Nephron (organoid): ENCODE results near the gene CNNM1.

Experiments
- H3K27ac Mint-ChIP-seq, 3 experiments: 2 replicates each; pipeline ENCODE4 v1.8.0; 2020; ENCODE audit warnings: mixed read lengths in 3 of 3, mild to moderate bottlenecking in 2 of 3, moderate library complexity in 1 of 3
- H3K27me3 Mint-ChIP-seq: 2 replicates; pipeline ENCODE4 v1.8.0; 2021; ENCODE audit warnings: low read depth, mild to moderate bottlenecking, moderate library complexity, mixed read lengths
- H3K36me3 Mint-ChIP-seq: 2 replicates; pipeline ENCODE4 v1.8.0; 2020; ENCODE audit warnings: low read depth, mixed read lengths
- H3K4me1 Mint-ChIP-seq: 2 replicates; pipeline ENCODE4 v1.8.0; 2020; ENCODE audit warnings: mixed read lengths
- H3K4me3 Mint-ChIP-seq, 3 experiments: 2 replicates each; pipeline ENCODE4 v1.8.0; 2020; ENCODE audit warnings: mild to moderate bottlenecking in 3 of 3, mixed read lengths in 3 of 3, moderate library complexity in 2 of 3
- H3K9me3 Mint-ChIP-seq: 2 replicates; pipeline ENCODE4 v1.8.0; 2020; ENCODE audit warnings: mixed read lengths
- TF ChIP-seq, protein P1 (sequence below), 3 experiments: fragments of 200-600 bp; sonication (generic); IDR thresholded peaks; one replicate each; pipeline ENCODE4 v1.5.0; 2021; ENCODE audit warnings: antibody characterized with exemption in 3 of 3; ENCODE audit not compliant: unreplicated experiment in 3 of 3

CNNM1 gene

DNA sequence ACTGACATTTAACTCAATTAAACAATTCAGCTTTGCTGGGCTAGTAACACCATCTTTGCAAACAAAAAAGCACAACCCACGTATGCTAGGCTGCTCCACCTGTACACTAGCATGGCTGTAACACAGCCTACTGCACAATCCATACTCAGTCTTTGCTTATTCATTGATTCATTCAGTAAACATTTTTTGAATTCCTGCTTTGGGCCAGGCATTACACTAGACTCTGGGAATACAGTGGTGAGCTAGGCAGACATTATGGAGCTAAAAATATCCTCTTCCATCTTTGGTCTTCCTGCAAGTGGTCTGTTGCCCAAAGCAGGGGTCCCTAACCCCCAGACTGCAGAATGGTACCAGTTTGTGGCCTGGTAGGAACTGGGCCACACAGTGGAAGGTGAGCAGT is 9.9 kb downstream of the CNNM1 start:
- TF ChIP-seq, protein P1, sequence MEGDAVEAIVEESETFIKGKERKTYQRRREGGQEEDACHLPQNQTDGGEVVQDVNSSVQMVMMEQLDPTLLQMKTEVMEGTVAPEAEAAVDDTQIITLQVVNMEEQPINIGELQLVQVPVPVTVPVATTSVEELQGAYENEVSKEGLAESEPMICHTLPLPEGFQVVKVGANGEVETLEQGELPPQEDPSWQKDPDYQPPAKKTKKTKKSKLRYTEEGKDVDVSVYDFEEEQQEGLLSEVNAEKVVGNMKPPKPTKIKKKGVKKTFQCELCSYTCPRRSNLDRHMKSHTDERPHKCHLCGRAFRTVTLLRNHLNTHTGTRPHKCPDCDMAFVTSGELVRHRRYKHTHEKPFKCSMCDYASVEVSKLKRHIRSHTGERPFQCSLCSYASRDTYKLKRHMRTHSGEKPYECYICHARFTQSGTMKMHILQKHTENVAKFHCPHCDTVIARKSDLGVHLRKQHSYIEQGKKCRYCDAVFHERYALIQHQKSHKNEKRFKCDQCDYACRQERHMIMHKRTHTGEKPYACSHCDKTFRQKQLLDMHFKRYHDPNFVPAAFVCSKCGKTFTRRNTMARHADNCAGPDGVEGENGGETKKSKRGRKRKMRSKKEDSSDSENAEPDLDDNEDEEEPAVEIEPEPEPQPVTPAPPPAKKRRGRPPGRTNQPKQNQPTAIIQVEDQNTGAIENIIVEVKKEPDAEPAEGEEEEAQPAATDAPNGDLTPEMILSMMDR (IDR thresholded peaks at IDR 0.05; ENCODE audit: unreplicated experiment in 3 of 3) = no peak
- no peak overlapping the region for H3K4me3 Mint-ChIP-seq
- H3K27ac Mint-ChIP-seq = no peak overlapping the region
- no peaks in the 10 kb centered on the region for H3K36me3 Mint-ChIP-seq
- peaks cover 20% of the 10 kb centered on the region for H3K27me3 Mint-ChIP-seq
- H3K9me3 Mint-ChIP-seq = no peaks in the 10 kb centered on the region
- H3K4me1 Mint-ChIP-seq = peaks cover 24% of the 10 kb centered on the region

DNA sequence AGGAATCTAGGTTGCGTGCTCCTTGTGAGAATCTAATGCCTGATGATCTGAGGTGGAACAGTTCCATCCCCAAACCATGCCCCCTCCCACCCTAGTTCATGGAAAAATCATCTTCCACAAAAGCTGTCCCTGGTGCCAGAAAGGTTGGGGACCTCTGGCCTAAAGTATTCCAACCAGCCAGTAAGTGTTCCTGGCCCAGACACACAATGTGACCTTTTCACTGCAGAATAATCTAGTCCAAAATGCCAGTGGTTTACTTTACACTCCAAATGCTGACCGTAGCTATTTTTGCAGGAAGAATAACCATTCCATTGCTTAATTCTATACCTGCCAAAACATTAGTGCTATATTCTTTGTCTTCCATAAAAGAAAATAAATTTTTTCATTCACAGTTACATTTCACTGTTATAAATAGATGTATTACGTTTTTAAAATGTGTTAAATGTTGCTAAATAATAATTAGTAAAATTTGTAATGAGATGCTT is 10.4 kb downstream of the CNNM1 start:
- peaks cover 21% of the 10 kb centered on the region for H3K27me3 Mint-ChIP-seq
- no peak overlapping the region for H3K4me3 Mint-ChIP-seq
- H3K4me1 Mint-ChIP-seq = peaks cover 28% of the 10 kb centered on the region
- H3K27ac Mint-ChIP-seq = no peak overlapping the region
- no peaks in the 10 kb centered on the region for H3K9me3 Mint-ChIP-seq
- H3K36me3 Mint-ChIP-seq = no peaks in the 10 kb centered on the region
- TF ChIP-seq, protein P1 (IDR thresholded peaks at IDR 0.05; ENCODE audit: unreplicated experiment in 3 of 3) = no peak

DNA sequence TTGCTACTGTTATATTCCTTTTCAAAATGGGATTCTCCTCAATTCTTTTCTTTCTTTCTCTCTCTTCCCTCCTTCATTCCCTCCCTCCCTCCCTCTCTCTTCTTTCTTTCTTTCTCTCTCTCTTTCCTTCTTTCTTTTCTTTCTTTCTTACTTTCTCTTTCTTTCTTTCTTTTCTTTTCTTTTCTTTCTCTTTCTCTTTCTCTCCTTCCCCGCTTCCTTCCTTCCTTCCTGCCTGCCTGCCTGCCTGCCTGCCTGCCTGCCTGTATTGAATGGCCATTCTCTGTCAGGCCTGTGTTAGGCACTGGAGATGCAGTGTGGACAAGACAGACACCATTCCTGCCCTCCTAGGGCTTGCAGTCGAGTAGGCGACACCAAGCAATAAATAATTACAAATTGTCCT is 11.5 kb downstream of the CNNM1 start:
- Mint-ChIP-seq H3K4me1 (peaks cover 32% of the 10 kb centered on the region), H3K27ac (no peak overlapping the region), H3K4me3 (no peak overlapping the region), H3K9me3 (no peaks in the 10 kb centered on the region), H3K27me3 (peaks cover 15% of the 10 kb centered on the region), H3K36me3 (no peaks in the 10 kb centered on the region)
- TF ChIP-seq, protein P1 (IDR thresholded peaks at IDR 0.05; ENCODE audit: unreplicated experiment in 3 of 3) = no peak

DNA sequence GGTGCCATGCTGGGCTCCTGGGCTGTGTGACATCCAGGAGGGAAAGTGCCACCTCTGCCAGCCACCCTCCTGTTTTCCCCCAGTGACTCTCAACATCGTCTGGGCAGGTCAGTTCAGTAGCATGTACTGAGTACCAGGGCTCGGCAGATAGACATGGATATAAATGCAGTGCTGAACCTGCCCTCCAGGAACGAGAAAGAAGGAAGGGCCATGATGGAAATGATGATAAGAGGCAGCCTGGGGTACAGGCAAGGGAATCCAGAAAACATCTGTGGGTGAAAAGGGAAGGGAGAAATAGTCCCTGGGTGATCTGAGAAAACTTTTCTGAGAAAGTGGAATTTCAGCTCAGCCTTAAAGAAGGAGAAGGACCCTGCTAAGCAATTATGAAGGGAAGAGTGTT is 12.1 kb downstream of the CNNM1 start:
- peaks cover 33% of the 10 kb centered on the region for H3K4me1 Mint-ChIP-seq
- H3K36me3 Mint-ChIP-seq = no peaks in the 10 kb centered on the region
- H3K9me3 Mint-ChIP-seq = no peaks in the 10 kb centered on the region
- peak overlapping the region in 1 of 3 experiments; percentile 10 for H3K4me3 Mint-ChIP-seq
- peaks cover 12% of the 10 kb centered on the region for H3K27me3 Mint-ChIP-seq
- TF ChIP-seq, protein P1 (IDR thresholded peaks at IDR 0.05; ENCODE audit: unreplicated experiment in 3 of 3) = no peak
- H3K27ac Mint-ChIP-seq = peak overlapping the region in 1 of 3 experiments; percentile 17

DNA sequence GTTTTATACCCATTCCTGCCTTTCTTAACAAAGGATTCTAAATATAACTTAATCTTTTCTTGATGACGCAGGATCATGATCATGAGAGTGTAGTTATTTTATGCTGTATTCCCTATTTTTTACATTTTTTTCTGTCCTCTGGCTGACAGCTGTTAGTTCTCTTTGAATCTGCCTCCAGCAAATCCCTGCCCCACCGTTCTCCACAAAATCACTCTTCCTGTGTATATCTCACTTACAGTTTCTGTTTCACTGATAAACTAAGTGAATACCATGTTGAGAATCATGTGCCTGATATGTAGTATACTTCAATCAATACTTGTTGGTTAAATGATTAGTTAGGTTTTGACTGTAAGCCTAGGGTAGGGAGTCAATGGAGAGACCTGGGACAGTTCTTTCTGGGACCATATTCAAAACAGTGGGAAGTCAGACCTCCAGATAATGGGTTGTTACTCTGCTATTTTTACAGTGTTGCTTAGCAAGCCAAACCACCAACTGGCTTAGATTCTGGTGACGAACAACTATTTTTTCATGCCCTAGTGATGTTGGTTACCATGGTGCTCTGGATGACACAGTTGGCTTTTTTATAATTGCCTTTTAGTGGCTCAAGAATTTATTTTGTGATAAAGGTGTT is 12.8 kb downstream of the CNNM1 start:
- H3K27ac Mint-ChIP-seq = peak overlapping the region; percentile 1 to 79 (median 37)
- H3K4me3 Mint-ChIP-seq = no peak overlapping the region
- peaks cover 37% of the 10 kb centered on the region for H3K4me1 Mint-ChIP-seq
- H3K36me3 Mint-ChIP-seq = no peaks in the 10 kb centered on the region
- TF ChIP-seq, protein P1 (IDR thresholded peaks at IDR 0.05; ENCODE audit: unreplicated experiment in 3 of 3) = no peak
- H3K9me3 Mint-ChIP-seq = no peaks in the 10 kb centered on the region
- H3K27me3 Mint-ChIP-seq = peaks cover 12% of the 10 kb centered on the region

DNA sequence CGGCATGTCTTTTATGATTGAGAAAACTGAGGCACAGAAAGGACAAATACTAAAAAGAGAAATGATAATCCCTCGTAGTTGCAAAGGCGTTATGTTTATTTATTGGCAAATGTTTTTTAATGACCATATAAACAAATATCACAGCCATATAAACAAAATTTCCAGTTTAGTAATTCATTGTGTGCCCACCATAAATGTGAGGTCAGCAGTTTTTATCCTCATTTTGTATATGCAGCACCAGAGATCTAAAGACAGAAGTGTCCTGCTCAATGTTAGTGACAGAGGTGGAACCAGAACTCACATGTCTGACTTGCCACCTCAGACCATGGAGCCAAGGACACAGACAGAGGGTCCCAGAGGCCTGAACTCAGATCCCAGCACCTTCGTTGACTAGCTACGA is 14.1 kb downstream of the CNNM1 start:
- H3K4me3 Mint-ChIP-seq = no peak overlapping the region
- H3K4me1 Mint-ChIP-seq = peaks cover 29% of the 10 kb centered on the region
- H3K9me3 Mint-ChIP-seq = no peaks in the 10 kb centered on the region
- no peak overlapping the region for H3K27ac Mint-ChIP-seq
- TF ChIP-seq, protein P1 (IDR thresholded peaks at IDR 0.05; ENCODE audit: unreplicated experiment in 3 of 3) = no peak
- peaks cover 12% of the 10 kb centered on the region for H3K27me3 Mint-ChIP-seq
- no peaks in the 10 kb centered on the region for H3K36me3 Mint-ChIP-seq
